Ramos (cell line): Measurements from ENCODE around the gene FBN2.
"Not testable (repeated sequence)": the region's sequence is repeated elsewhere in the genome, so short reads cannot be mapped to it uniquely, and the experiment has no call there.

Experiments used
- in situ Hi-C: fragments of 300-500 bp; cut with MboI; formaldehyde crosslinking; loops from one replicate; pipeline ENCODE4 v1.14.3; 2022; ENCODE audit warnings: low sequenced_read_pairs; ENCODE audit not compliant: unreplicated experiment

Gene FBN2

DNA sequence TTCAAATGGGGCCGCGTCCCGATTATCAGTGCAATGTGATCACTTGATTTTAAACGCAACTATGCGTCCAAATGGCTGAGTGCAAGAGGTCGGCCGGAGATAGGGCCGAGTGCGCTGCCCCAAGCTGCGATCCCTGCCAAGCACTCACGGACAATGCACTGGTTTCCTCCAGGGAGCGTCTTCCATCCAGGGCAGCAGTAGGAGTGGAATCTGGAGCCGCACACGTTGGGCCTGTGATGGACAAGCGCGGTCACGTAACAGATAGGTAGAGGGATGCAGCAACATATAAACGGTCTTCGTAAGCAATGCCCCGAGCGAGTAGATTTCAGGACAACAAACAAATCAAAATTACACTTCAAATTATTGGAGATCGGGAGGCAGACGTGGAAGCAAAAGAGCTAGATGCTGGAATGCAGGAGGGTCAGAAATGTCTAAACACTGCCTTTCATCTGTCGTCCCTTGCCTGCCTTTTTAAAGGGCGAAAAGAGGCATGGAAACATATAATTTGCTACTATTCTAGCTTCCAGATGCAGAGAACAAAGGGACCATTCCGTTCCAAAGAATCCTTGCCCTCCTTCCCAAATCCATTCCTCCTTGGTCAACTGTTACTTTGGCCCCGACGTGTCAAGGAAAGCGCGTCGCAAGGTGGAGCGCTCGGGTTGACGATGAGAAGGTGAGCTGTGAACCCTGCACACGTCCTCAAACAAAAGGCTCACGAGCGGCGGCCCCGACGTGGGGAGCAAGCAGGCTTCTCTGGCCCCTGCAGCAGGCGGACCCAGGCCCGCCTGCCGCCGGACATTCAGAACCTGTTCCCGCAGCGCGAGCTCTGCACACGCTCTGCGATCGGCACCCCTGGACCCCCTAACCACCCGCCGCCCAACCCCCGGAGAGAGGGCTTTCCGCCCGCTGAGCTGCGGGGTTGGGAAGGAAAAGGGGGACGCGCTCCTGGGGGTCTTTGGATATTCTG is 1.5 kb downstream of the FBN2 start:
- in situ Hi-C loops: no loop called here

DNA sequence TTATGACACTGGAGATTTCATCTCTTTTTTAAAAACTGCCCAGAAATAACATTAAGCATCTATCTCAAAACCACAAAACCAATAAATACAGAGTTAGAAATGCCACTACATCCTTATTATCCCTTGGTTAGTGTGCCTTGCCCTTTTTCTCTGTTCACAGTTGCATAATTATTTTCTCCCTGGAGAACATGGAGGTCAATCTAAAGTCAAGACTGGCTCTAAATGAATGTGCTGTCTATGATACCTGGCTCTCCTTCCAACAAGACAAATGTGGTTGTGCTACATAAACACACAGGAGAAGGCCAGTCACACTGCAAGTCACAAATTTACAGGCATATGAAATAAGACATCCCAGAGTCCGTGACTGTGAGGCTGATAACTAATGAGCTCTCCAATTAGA is 2.8 kb downstream of the FBN2 start:
- in situ Hi-C loops: no loop called here

DNA sequence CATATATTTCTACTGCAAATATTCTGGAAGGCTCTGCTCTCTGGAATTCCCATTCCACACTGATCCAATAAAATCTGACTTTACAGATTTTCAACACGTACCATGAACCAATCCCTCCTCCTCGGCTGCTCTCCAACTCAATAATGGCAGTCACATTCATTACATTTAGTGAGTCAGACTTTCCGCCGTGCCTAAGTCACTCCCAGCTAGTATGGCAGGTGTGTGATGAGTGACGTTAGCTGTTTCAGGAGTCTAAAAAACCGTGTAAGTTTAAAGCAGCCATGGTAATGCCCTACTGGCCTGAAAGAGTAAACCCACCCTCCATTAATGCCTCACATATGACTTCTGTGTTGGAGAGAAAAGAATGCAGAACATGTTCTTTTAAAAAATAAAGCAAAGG is 3.3 kb downstream of the FBN2 start:
- in situ Hi-C loops: no loop called here

DNA sequence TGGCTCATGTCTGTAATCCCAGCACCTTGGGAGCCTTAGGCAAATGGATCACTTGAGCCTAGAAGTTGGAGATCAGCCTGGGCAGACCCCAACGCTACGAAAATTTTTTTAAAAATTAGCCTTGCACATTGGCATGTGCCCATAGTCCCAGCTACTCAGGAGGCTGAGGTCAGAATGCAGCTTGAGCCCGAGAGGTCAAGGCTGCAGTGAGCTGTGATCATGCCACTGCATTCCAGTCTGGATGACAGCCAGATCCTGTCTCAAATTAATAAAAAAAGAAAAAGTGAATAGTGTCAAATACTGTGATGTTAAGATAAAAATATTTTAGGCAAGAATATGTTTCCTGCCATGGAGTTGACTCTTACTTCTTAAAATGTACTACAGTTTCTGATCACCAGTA is 5.3 kb downstream of the FBN2 start:
- in situ Hi-C loops: no loop called here

DNA sequence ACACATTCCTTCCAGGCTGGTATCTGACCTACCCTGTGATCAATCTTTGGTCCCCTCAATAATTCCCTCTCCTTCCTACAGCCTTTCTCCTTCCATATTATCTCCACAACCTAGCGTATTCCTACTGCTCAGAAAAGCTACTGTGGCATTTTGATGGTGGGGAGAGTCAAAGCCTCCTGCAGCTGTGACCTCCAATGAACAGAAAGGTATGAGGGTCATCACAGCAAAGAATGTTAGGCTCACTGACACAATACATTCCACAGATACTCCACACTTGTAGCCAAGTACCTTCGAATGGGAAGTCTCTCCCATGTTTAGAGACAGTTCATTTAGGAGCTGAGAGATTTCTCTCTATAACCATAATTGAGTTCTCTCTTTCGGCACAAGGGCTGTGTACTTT is 5.9 kb downstream of the FBN2 start:
- in situ Hi-C loops: no loop called here

DNA sequence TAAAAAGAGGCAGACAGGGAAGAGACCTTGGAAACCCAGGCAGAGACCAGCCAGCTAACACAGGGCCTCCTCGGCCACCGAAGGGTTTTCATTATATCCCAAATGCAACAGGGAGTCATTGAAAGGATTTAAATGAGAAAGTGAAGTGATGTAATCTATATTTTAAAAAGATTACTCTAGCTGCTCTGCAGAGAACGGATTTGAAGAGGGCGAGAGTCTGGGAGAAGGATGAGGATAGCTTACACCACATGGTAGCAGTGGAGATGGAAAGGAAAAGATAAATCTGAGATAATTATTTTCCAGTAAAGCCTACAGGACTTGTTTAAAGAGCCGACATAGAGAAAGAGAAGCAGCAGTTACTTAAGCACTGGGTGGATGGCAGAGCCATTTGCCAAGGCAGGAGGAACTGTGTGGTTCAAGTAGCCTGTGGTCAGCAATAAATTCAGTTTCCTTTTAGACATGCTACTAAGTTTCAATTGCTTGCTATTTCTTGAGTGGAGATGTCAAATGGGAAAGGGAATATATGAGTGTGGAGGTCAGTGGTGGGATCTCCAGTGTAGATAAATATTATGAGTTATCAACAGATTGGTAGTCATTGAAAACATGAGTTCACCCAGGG is 9.3 kb downstream of the FBN2 start:
- in situ Hi-C loops: no loop called here

DNA sequence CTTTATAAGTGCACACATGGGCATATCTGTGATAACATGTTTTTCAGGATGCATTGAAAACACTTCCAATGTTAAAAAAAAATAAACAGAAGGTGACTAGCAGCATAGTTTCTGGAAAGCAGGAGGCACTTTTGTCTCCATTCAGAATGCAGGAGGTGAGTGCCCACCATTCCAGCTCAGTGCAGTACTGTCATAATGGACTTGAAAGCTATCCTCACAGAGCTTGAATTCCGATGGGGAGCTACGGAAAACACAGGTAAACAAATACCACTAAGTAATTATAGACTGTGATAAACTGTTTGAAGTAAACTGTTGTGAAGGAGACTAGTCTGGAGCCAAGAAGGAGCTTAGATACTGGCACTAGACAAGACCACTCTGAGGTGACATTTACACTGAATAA is 9.9 kb downstream of the FBN2 start:
- in situ Hi-C loops: no loop called here

DNA sequence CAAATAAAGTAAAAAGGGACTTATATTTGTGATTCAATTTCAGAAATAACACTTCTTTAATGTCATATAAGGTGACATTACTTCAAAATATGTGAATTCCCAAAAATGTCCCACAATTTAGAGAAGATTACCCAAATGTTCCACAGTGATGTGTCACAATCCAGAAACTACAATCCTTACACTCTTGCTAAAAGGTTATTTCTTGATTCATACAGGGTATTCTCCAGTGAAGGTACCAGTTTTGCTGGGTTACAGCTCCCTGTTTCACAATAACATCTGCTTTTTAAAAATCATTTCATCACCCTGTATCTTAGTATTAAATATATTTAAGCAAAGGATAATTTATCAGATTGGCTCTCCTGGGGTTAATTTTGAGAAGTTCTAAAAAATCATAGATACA is 11.0 kb downstream of the FBN2 start:
- in situ Hi-C loops: no loop called here

DNA sequence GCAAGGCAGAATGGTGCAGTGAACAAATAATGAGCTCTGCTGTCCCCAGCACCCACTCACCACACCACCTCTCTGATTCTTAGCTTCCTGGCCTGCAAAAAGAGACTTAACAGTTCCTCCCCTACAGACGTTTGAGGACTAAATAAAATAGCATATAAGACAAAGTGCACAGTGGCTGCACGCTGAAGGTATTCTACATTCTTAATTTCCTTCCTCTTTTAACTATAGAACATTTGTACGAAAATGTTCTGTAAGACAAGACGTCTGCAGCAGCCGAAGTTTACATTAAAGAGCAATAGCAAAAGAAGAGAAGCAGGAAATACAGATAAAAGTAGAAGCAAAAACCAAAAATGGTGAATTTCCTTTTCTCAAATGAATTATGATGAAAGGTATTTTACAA is 15.7 kb downstream of the FBN2 start:
- in situ Hi-C loops: no loop called here

DNA sequence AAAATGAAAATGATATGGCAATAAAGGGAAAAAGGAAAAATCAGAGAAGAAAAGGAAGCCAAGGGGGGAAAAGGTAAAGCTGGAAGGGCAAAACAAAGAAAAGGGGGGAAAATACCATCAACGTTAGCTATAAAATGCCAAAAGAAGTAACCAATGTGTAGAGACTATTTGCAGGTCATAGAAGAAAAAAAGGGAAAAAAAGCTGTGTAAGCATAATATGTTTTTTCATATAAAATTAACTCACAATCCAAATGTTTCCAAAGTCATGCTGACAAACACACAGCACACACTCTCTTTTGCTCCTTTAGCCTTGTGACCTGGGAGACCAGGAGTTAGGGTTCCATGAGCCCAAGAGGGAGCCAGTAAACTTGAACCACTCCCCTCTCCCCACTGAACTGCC is 18.2 kb downstream of the FBN2 start:
- in situ Hi-C loops: no loop called here

DNA sequence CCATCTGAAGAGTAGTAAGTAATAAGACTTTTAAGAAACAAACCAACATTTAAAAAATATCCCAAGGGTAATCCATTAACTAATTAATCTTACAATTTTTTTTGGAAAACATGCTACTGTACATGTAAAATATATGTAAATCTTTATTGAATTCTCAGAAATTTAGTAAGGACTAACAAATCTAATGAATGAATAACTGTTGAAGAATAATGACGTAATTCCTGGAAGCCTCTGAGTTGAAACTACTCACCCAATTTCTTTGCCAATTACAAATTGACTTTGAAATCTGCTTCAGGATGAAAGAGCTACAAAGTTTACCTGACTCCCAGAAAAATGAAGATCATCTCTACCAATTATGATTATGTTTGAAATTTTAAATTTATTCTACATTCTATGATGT is 21.1 kb downstream of the FBN2 start:
- in situ Hi-C loops: no loop called here

DNA sequence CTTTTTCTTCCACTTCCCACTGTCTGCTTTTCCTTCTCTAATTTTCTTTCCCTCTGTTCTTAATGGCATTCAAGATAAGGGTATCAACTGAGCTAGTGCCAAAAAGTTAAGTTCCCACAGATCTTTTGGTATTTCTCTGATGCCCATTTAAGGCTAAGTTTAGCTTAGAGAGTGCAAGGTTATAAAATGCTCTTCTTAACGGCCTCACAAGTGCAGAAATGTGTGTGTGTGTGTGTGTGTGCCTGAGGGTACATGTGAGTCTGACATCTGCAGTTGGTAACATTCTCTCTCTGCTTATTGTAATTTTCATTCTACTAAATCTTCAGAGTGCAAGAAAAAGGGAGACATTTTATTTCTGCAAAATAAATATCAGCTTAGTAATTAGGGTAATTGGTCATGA is 24.2 kb downstream of the FBN2 start:
- in situ Hi-C loops: no loop called here

DNA sequence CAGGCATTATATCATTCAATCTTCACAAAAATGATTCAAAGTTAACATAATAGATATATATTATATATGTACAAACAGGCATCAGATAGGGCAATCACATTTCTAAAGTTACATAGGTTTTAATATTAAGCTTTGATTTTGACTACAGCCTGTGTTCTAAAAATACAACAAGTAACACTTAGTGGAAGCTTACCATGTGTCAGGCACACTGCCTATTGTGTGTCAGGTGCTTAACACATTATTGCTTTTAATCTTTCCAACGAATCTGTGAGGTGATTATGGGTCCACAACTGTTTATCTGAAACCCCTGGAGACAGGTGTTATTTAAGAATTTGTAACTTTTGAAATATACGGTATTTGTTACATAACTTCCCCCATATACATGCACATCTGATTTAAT is 25.2 kb downstream of the FBN2 start:
- in situ Hi-C loops: no loop called here

DNA sequence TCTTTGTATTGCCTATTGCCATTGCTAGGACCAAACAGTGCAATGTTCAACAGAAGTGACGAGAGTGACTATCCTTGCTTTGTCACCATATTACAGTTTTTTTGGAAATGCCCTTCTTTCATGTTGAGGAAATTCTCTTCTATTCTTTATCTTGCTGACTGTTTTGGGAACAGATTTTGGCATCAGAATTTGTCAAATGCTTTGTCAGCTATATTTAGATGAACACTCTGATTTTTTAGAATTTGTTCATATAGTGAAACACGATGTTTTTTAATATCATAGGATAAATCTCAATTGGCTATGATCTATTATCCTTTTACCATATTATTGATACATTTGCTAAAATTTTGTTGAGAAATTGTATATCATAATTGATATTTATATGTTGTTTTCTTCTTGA is 31.4 kb downstream of the FBN2 start:
- in situ Hi-C loops: no loop called here

DNA sequence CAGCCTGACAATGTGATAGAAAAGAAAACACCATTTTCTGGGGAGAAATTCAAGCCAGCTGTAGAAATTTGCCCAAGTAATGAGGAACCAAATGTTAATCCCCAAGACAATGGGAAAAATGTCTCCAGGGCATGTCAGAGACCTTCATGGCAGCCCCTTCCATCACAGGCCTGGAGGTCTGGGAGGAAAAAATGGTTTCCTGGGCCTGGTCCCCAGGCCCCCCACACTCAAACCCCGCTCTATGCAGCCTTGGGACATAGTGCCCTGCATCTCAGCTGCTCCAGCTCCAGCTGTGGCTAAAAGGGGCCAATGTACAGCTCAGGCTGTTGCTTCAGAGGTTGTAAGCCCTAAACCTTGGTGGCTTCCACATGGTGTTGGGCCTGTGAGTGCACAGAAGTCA is 34.3 kb downstream of the FBN2 start:
- in situ Hi-C loops: not testable (repeated sequence)

DNA sequence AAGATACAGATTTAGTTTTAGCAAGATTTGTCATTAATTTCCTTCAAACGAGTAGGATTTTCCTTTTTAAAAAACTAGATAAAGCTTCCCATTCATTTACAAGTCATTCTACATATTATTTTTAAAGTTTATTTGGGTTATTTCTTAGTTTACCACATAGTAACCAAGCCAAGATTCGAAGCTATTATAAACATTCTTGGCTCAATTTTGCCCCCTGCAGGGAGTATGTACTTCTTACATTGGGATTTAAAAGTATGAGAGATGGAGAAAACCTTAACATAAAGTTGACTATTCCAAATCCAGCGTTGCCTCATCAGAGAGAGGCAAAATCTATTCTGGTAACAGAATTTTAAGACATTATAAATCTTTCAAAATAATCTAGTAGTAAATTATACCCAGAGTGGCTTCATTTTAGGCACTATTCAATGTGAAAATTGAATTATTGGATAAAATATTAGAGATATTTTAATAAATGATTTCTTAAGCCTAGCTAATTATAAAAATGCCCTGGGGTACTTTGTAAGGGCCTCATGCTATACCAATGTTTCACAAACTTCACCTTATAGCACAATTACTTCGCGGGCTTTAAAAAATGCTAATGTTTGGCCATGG is 39.1 kb downstream of the FBN2 start:
- in situ Hi-C loops: no loop called here

DNA sequence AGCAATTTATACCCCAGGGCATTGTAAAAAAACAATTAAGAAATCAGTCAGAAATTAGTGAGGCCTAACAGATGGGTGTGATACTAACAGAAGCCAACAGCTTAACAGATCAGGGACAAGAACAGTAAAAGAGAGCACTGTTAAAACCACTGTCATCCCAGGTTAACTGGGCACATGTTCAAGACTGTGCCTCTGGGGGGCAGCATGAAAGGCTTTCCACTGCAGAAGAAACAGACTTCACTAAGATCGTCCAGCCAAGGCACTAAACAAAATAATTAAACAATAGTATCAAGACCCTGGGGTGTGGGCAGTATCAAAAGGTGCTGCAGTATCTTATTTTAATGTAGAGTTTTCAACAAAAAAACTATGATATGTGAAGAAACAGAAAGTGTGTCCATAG is 43.5 kb downstream of the FBN2 start:
- in situ Hi-C loops: no loop called here

DNA sequence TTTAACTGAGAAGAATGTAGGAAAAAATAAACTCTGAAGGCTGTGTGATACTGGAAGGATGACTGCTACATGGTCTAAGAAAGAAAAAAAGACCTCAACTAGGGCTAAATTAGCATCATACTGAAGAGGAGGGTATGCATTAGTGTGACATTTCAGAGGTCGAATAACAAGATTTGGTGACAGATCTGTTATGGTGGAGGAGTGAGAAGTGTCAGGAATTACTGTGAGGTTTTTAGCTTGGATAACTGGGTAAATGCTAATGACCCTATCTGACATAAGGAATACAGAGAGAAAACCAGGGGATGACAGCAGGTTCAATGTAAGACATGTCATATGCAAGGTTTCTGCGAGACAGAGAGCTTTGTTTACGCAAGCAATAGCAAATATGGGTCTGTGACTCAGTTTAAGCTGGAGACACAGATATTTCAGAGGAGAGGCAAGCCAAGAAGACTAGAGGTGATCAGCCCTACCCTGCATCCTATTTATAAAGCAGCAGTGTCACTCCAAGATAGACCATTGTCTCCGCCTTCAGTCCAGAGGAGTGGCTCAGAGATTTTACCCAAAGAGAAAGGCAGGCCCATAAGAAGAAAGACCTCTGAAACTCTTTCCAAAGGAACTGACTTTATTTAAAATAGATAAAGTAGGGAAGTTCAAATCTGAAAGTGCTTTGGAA is 44.3 kb downstream of the FBN2 start:
- in situ Hi-C loops: no loop called here

DNA sequence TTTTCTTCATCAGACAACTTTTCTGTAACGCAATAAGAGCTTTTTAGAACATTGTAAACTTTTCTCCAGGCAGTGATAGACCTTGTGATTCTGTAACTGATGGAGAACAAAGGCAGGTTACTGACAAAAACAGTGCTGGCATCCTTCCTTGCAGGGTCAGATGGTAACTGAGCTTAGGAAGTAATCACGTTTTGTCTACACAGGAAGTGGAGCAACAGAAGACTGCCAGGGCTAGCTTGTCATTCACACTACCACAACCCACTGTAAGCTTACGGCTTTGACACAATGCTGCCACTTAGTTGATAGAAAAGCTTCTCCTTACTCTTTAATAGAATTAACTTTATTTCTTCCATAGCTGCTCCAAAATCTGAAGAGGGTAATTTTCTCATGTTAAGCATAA is 46.8 kb downstream of the FBN2 start:
- in situ Hi-C loops: no loop called here

DNA sequence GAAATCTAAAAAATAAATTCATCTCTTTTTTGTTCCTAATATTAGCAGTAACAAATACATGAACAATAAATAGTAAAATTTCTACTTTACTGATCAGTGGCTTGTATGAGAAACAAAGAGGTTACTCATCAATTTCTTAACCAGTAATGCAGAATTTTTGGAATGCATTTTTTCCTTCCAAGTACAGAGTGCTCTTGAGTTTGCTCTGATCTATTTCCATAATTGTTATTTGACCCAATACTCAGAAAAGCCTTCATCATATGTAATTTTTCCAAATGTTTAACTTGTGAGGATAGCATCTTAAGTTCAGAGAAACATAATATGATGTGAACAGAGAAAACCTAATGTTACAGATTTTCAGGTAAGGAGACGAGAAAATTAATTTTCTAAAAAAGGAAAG is 47.3 kb downstream of the FBN2 start:
- in situ Hi-C loops: no loop called here

DNA sequence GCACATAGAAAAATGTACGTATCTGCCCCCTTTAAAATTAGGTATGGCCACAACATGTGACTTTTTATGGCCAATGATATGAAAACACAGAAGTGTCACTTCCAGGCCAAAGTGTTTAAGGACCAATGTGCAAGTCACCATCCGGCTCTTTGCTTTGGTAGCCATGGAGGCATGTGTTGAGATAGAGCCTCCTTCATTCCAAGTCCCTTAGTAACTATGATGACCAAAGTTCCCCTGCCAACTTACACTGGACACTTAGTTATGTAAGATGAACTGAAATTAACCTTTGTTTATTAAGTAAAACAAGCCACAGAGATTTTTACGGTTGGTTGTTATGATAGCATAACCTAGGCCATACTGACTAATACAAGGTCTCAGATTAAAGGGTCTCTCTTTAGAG is 51.0 kb downstream of the FBN2 start:
- in situ Hi-C loops: no loop called here
